KBM-7 (cell line): Measurements from ENCODE around the gene MATN3.

Experiments used
- DNase-seq: peaks from one replicate; pipeline ENCODE4 v3.0.0-alpha.2; 2015
- in situ Hi-C: fragments of 300-500 bp; cut with MboI; formaldehyde crosslinking; loops from 2 replicates; pipeline ENCODE4 v1.14.3; 2020; ENCODE audit warnings: low sequenced_read_pairs, low pct_unique_long_range_greater_than_20kb, mixed read lengths

MATN3 gene

GRCh38 chr2:20011276-20012031 is 1.0 kb downstream of the MATN3 start:
- DNase-seq: no peak
- in situ Hi-C loops: no loop called here

DNA sequence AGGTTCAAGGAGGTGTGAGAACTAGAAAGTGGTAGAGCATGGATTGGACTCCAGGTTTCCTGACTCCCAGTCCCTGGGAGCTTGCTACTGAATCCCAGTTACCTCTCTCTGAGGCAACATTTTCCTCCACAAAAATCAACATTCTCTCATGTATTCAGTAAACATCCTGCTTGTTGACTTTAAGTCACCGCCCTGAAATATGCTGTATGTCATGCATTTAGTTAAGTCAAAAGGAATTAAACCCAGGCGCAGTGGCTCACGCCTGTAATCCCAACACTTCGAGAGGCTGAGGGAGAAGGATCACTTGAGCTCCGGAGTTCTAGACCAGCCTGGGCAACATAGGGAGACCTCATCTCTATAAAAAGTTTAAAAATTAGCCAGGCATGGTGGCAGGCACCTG is 3.8 kb downstream of the MATN3 start:
- DNase-seq: no peak
- in situ Hi-C loops: no loop called here

GRCh38 chr2:20005891-20006470 is 6.5 kb downstream of the MATN3 start:
- DNase-seq: no peak
- in situ Hi-C loops: no loop called here

DNA sequence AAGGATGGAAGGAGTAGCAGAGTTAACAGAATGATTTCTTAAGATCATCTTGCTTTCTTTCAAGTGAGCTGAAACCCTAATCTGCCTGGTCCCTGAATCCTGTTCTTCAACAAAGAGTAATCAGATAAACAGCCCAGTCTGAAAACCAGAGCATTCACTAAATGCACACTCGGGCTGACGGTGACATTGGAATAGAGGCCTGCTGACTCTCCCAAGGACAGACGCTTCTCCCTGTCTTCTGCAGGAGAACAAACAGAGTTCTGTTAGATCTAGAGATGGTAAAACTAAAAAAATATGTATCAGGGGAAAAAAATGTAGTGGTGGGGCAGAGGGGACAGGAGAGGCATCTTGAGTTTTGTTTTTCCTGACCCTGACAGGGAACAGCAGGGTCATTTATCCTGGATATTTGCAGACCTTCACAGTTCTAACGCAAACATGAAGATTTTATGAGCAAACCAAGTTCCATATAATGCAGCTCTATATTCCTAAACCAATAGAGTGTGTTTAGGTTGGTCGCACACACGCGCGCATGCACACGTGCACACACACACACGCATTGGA is 7.3 kb downstream of the MATN3 start:
- DNase-seq: no peak
- in situ Hi-C loops: no loop called here

- no peak for DNase-seq
- in situ Hi-C loops: no loop called here
Observed at GRCh38 chr2:20001361-20001863, 11.1 kb downstream of the MATN3 start.

DNA sequence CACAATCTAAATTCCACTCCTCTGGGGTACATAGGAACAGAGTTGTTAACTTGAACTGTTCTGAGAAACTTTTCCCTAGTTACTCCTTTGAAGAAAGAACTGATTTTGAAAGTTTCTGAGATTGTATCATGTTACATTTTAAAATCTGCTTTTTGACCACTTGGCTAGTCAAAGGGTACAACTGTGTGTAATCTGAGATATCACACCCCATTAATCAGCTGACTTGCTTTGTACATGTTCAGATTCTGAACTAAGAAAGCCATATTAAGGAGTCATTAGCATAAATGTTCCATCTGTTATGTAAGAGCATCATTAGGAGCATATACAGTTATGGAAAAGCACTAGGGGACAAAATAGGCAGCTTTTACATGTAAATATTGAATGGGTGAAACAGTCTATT is 18.7 kb downstream of the MATN3 start:
- in situ Hi-C loops: no loop called here
- DNase-seq: no peak

DNA sequence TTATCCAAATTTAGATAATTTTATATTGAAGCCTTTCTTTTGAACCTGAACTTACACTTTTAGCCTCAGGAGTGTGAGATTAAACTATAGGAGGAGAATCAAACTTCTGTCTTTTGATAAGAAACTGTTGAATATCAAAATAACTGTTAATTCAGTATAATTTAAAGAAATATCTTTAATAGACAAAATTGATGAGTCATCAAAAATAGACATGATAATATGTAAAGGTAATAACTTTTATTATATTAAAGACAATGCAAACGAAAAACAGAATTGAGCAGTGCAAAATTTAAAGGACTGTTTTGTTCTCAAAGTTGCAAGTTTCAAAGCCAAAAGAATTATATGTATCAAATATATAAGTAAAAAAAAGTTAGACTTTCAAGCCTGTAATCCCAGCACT is 20.6 kb downstream of the MATN3 start:
- in situ Hi-C loops: no loop called here

DNA sequence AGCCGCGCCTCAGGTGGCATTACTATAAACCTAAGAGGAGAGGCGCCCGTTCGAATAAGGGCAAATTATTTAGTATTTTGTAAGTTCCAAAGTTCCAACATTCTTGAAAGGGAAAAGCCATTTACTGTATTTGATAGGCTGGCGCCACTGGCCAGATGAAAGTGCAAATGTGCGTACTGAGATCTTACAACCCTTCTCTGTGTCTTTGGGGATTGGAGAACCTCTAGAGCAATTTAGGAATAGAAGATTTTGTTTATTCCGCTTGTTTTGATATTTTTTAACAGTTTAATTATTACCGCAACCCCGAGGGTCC is 22.1 kb downstream of the MATN3 start:
- in situ Hi-C loops: no loop called here

More for the DNA sequence above, 20.6 kb downstream of the MATN3 start:
- no peak for DNase-seq

GRCh38 chr2:19989667-19990415 is 22.6 kb downstream of the MATN3 start, which contains the start of gene WDR35:
Gene WDR35 (minus strand): TSS chr2:19990105. CDS start chr2:19990015, 90 bp downstream.
- peak; percentile 59 for DNase-seq
- in situ Hi-C loops: no loop called here

More for the DNA sequence above, 22.1 kb downstream of the MATN3 start:
- no peak for DNase-seq

DNA sequence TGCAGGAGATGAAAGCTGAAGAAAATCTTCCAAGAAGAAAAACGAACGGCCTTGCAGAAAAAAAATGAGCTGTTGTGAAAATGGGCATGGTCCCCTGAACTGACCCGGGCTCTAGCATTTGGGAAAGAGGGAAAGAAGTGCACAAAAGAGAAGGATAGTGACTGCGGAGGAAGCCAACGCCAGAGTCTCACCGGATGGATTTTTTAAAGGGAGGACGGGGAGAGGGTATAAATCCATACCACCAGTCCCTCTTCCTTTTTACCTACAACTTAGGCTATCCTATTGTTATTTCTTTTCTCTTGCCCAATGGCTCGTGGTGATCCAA is 23.2 kb downstream of the MATN3 start:
- in situ Hi-C loops: no loop called here

DNA sequence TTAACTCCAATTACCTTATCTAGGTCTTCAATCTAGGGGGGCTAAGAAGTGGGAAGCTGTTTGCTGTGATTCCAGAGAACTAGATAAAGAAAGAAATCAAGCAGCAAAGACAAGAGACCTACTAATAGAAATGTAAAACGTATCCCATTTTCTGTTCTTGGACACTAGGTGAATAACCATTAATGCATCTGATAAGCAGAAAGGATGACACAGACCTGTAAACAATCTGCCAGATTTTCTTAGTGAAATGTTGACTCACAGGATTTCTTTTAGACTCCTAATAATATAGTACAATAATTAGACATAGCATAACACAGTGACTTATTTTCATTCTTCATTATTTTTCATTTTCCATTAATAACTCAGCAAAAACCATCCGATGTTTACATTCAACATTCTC is 23.9 kb downstream of the MATN3 start:
- in situ Hi-C loops: no loop called here
- no peak for DNase-seq

More for the DNA sequence above, 23.2 kb downstream of the MATN3 start:
- no peak for DNase-seq

DNA sequence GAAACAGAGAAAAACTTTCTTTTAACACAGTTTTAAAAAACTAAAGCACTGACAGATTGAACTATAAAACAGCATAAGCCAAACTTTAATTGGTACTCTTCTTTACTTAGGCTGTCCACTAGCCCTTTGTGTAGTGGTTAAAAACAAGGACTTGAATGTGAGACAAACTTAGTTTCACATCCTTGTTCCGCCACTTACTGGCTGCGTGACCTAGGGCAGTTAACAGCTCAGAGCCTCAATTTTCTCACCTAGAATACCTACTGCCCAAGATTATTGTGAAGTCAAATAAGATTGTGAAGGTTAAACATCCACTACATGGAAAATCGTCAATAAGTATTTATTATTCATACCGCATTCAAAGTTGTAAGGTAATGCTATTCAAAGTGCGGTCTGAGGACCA is 24.5 kb downstream of the MATN3 start:
- DNase-seq: no peak
- in situ Hi-C loops: no loop called here

GRCh38 chr2:19982268-19982667 is 30.2 kb downstream of the MATN3 start:
- in situ Hi-C loops: no loop called here
- DNase-seq: no peak

GRCh38 chr2:19979932-19980331 is 32.5 kb downstream of the MATN3 start:
- in situ Hi-C loops: no loop called here
- DNase-seq: no peak

DNA sequence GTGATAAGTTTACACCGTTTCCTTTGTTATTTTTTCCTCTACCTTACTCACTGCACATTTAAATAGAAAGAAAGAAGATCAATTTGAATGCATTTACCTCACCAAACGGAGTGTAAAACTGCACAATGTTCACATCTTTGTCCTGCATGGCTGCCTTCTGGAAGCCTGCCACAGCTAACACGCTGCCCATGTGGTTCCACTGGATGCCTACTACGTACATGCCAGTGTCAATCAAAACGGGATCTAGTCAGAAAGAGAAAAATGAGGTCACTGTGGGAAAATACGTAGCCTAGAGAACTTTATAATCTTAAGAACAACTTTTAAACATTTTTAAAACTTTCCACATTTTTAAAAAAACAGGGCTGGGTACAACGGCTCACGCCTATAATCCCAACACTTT is 39.0 kb downstream of the MATN3 start:
- no peak for DNase-seq
- in situ Hi-C loops: no loop called here

DNA sequence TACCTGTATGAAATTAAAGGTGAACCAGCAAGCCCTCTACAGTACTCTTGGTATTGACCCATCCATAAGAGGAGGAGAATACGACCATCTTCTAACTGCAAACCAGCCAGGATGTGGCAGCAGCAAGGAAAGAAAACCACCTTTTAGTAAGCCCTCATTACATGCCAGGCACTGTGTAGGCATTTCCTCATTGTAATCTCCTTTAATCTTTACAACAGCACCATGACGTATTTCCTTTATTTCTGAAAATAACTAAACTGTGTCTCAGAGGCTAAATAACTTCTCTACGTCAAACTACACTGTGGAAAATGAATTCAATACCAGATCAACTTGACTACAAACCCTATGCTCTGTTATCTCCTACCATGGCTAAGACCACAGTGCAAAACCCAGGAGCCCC is 40.8 kb downstream of the MATN3 start:
- in situ Hi-C loops: no loop called here
- peak; percentile 70 for DNase-seq

GRCh38 chr2:19963386-19963785 is 49.1 kb downstream of the MATN3 start:
- in situ Hi-C loops: no loop called here
- DNase-seq: no peak

GRCh38 chr2:19955544-19956422 is 56.7 kb downstream of the MATN3 start:
- peak; percentile 58 for DNase-seq
- in situ Hi-C loops: no loop called here

DNA sequence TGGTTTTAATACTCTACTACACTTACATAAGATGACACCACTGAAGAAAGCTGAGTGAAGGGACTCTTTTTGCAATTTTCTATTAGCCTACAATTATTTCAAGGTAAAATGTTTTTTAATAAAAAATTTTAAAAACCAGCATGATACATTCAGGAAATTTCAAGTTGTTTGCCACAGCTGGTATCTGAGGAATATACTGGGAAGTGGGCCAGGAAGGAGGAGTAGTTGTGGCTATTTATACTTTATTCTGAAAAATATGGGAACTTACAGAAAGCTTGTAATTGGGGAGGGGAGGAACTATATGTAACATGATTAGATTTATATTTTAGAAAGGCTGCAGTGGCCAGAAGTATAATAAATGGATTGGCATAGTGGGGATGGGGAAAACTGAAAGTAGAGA is 63.4 kb downstream of the MATN3 start:
- DNase-seq: no peak
- in situ Hi-C loops: no loop called here
